Testis (tissue), 3 donors: ENCODE data around the gene CNTN6. TPM values are rescaled to one million over a fixed set of nuclear protein-coding genes. Genes with fewer than 3 reads are reported as not detected.

Source experiments
- DNase-seq: peaks from one replicate; pipeline ENCODE4 v3.0.0-alpha.2; 2019
- H3K27ac ChIP-seq, 2 donors: fragments of 200-600 bp; sonication (generic); one replicate each; pipeline ENCODE4 v1.5.1; 2019
- H3K27me3 ChIP-seq: fragments of 200-600 bp; sonication (generic); one replicate; pipeline ENCODE4 v1.5.1; 2019
- H3K36me3 ChIP-seq: fragments of 200-600 bp; sonication (generic); one replicate; pipeline ENCODE4 v1.5.1; 2017; ENCODE audit warnings: low read depth; ENCODE audit errors: missing control alignments
- H3K4me1 ChIP-seq: fragments of 200-600 bp; sonication (generic); one replicate; pipeline ENCODE4 v1.5.1; 2019
- H3K4me3 ChIP-seq, 2 donors: fragments of 200-600 bp; sonication (generic); one replicate each; pipeline ENCODE4 v1.5.1; 2017 to 2019
- H3K9me3 ChIP-seq: fragments of 200-600 bp; sonication (generic); one replicate; pipeline ENCODE4 v1.5.1; 2017
- POLR2A ChIP-seq: fragments of 450-650 bp; IDR thresholded peaks from one replicate; pipeline ENCODE4 v1.6.1; 2017; ENCODE audit warnings: antibody characterized with exemption, mild to moderate bottlenecking, moderate library complexity
- WGBS, 2 donors: methylation state at CpG; one replicate each; pipeline ENCODE4 v1.1.5; 2018; 5-methylcytosine and 5-hydroxymethylcytosine counted together
- intact Hi-C: fragments of 100-400 bp; cut with DNase I; formaldehyde crosslinking; loops from one replicate; pipeline ENCODE4 v1.15.1; 2023; ENCODE audit warnings: low total_unique reads
- polyA plus RNA-seq: library from polyadenylated mRNA; stranded (reverse); fragments of 350-450 nt; fragmentation: Illumina TruSeq; extraction: RNeasy Lipid Tissue Mini Kit (QIAGEN cat#74804); gene quantifications from one replicate; pipeline ENCODE4 v1.2.3, GENCODE V29; 2014; ENCODE audit warnings: low read depth, low replicate concordance; ENCODE audit not compliant: insufficient read depth
- total RNA-seq, 2 donors: library from RNA; depleted of rRNA; stranded (reverse); fragments of >200 nt; gene quantifications; one replicate each; pipeline ENCODE4 v1.2.3, GENCODE V29; 2016
- TF ChIP-seq, protein P1 (sequence below), 3 experiments: fragments of 450-650 bp in 2 of 3; fragments of 200-600 bp in 1 of 3; sonication (generic) in 1 of 3; IDR thresholded peaks; one replicate each; pipeline ENCODE4 v1.5.1; 2016 to 2019; ENCODE audit warnings: antibody characterized with exemption in 3 of 3, mild to moderate bottlenecking in 2 of 3, moderate library complexity in 1 of 3

The CNTN6 gene
- total and polyA plus RNA-seq, 3 donors from 2014 or later: 0.22 to 0.74 (median 0.31) TPM

- Histone ChIP-seq H3K27me3 (no peaks in the 10 kb centered on the region), H3K36me3 (no peaks in the 10 kb centered on the region), H3K4me1 (no peaks in the 10 kb centered on the region), H3K9me3 (no peaks in the 10 kb centered on the region), H3K4me3 (no peak overlapping the region), H3K27ac (no peak overlapping the region)
- DNase-seq: no peak
- intact Hi-C loops: no loop called here
- TF ChIP-seq, protein P1, sequence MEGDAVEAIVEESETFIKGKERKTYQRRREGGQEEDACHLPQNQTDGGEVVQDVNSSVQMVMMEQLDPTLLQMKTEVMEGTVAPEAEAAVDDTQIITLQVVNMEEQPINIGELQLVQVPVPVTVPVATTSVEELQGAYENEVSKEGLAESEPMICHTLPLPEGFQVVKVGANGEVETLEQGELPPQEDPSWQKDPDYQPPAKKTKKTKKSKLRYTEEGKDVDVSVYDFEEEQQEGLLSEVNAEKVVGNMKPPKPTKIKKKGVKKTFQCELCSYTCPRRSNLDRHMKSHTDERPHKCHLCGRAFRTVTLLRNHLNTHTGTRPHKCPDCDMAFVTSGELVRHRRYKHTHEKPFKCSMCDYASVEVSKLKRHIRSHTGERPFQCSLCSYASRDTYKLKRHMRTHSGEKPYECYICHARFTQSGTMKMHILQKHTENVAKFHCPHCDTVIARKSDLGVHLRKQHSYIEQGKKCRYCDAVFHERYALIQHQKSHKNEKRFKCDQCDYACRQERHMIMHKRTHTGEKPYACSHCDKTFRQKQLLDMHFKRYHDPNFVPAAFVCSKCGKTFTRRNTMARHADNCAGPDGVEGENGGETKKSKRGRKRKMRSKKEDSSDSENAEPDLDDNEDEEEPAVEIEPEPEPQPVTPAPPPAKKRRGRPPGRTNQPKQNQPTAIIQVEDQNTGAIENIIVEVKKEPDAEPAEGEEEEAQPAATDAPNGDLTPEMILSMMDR (IDR thresholded peaks at IDR 0.05): no peak
- TF ChIP-seq POLR2A: no peak
- WGBS, 2 donors: 72 to 77% methylated on average over 5 of the region's 5 CpGs
Observed at GRCh38 chr3:1251282-1252060, 158.6 kb downstream of the CNTN6 start.

GRCh38 chr3:1252061-1252430, 159.2 kb downstream of the CNTN6 start:
- H3K27ac ChIP-seq: no peak overlapping the region
- H3K4me1 ChIP-seq: no peaks in the 10 kb centered on the region
- intact Hi-C loops: no loop called here
- H3K36me3 ChIP-seq: no peaks in the 10 kb centered on the region
- no peaks in the 10 kb centered on the region for H3K27me3 ChIP-seq
- no peaks in the 10 kb centered on the region for H3K9me3 ChIP-seq
- TF ChIP-seq, protein P1 (IDR thresholded peaks at IDR 0.05): no peak
- TF ChIP-seq POLR2A: no peak
- no peak for DNase-seq
- no peak overlapping the region for H3K4me3 ChIP-seq

DNA sequence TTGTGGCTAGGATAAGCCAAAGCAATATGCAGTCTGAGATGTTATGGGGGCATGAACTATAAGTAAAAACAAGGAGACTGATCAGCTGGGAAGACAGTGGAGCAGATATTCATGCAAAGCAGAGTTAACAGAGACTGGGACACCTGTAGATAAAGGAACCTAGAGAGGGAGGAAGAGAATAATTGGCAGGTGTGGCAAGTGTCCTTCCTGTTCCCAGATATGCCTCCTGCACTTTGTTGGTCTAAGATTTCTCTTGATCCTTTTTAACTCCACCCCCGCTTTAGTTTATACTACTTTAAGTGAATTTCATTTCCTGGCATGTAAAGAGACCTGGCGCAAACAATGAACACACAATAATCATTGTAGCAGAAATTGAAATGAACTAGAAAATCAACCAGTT, 169.4 kb downstream of the CNTN6 start:
- no peak overlapping the region for H3K27ac ChIP-seq
- WGBS, 2 donors: 86 to 91% methylated on average over 2 of the region's 2 CpGs
- TF ChIP-seq POLR2A: no peak
- TF ChIP-seq, protein P1 (IDR thresholded peaks at IDR 0.05): no peak
- no peaks in the 10 kb centered on the region for H3K36me3 ChIP-seq
- no peaks in the 10 kb centered on the region for H3K9me3 ChIP-seq
- no peak for DNase-seq
- intact Hi-C loops: no loop called here
- no peaks in the 10 kb centered on the region for H3K4me1 ChIP-seq
- H3K27me3 ChIP-seq: no peaks in the 10 kb centered on the region
- H3K4me3 ChIP-seq: no peak overlapping the region

DNA sequence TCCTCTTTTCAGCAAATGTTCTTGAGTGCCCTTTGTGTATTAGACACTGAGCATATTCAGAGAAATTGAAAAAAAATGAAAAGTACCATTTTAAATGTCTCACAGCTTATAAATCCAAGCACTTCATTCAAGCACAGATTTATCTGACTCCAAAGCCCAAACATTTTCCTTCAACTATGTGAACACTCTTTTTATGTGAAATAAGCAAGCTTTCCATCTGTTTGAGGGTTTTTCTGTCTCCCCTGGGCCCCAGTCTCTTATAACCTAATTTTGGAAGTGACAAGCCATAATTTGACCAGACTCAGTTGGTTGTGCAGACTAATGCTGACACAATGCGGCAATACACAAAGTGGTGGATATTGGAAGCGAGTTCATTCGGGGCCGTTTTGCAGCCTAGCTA, 170.3 kb downstream of the CNTN6 start:
- 87 to 98% methylated on average over 4 of the region's 4 CpGs for WGBS, 2 donors
- Histone ChIP-seq H3K27me3 (no peaks in the 10 kb centered on the region), H3K27ac (no peak overlapping the region), H3K4me1 (no peaks in the 10 kb centered on the region), H3K36me3 (no peaks in the 10 kb centered on the region), H3K4me3 (no peak overlapping the region), H3K9me3 (no peaks in the 10 kb centered on the region)
- intact Hi-C loops: no loop called here
- no peak for TF ChIP-seq POLR2A
- TF ChIP-seq, protein P1 (IDR thresholded peaks at IDR 0.05): no peak
- no peak for DNase-seq

GRCh38 chr3:1269808-1270207, 177.0 kb downstream of the CNTN6 start:
- no peaks in the 10 kb centered on the region for H3K4me1 ChIP-seq
- 79 to 84% methylated on average over 5 of the region's 5 CpGs for WGBS, 2 donors
- no peak overlapping the region for H3K4me3 ChIP-seq
- H3K9me3 ChIP-seq: no peaks in the 10 kb centered on the region
- no peaks in the 10 kb centered on the region for H3K36me3 ChIP-seq
- no peaks in the 10 kb centered on the region for H3K27me3 ChIP-seq
- TF ChIP-seq, protein P1 (IDR thresholded peaks at IDR 0.05): no peak
- no peak for TF ChIP-seq POLR2A
- DNase-seq: no peak
- intact Hi-C loops: no loop called here
- no peak overlapping the region for H3K27ac ChIP-seq
